ENCODE measurements around the gene TFR2. TPM values are rescaled to one million over a fixed set of nuclear protein-coding genes. Genes with fewer than 3 reads are reported as not detected.

The TFR2 gene
- total RNA-seq, 4 donors from 2014 or later = 0.17 to 0.32 TPM; not detected in 2

DNA sequence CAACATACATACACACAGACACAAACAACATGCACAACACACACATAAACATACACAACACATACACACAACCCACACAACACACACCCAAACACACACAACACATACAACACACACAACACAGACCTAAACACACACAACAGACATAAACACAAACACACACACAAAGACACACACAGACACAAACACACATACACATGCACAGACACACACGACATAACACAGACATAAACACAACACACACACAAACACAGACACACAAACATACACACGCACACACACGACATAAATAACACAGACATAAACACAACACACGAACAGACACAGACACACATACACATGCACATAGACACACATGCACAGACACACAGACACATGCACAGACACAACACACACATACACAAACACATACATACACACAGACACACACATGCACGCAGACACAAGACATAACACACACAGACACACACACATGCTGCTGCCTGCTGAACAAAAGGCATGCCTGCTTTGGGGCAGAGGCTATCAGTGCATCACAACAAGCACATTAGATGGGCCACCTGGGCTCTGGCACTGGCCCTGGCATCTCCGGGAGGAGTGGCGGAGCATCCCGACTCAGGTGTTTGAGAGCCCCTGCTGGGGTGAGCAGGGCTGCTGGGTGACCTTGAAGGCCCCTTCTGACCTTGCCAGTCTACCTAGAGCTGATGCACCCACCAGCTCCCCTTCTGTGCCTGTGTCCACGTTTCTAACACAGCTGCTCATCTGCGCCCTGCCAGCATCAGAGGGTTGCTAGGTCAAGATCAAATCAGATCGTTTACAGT, 60.7 kb downstream of the TFR2 start:
- Histone ChIP-seq H3K36me3 (peaks cover 57 to 72% (median 70%) of the 10 kb centered on the region in 4 donors), H3K4me3 (no peak overlapping the region), H3K9me3 (no peaks in the 10 kb centered on the region), H3K4me1 (peaks cover 30 to 44% (median 38%) of the 10 kb centered on the region in 4 donors), H3K27me3 (peaks cover 0 to 13% (median 0%) of the 10 kb centered on the region in 4 donors), H3K27ac (replicated peaks in 1 of 4) (no peak overlapping the region)
- DNase-seq (ENCODE audit: extremely low spot score) = no peak
- intact Hi-C loops (cut with DNase I) = no loop called here
- TF ChIP-seq POLR2A (IDR thresholded peaks at IDR 0.05; ENCODE audit: low read depth) (no peak), POLR2AphosphoS5 (IDR thresholded peaks at IDR 0.05) (no peak), CTCF (IDR thresholded peaks at IDR 0.05) (no peak), EP300 (IDR thresholded peaks at IDR 0.05) (no peak)
- WGBS = 82% methylated on average over 11 of the region's 11 CpGs

GRCh38 chr7:100578246-100579183, 62.8 kb downstream of the TFR2 start:
- Histone ChIP-seq H3K27ac (replicated peaks in 1 of 4) (no peak overlapping the region), H3K36me3 (peaks cover 68 to 94% (median 90%) of the 10 kb centered on the region in 4 donors), H3K9me3 (no peaks in the 10 kb centered on the region), H3K4me1 (peaks cover 10 to 23% (median 17%) of the 10 kb centered on the region in 4 donors), H3K4me3 (no peak overlapping the region), H3K27me3 (peaks cover 0 to 28% (median 0%) of the 10 kb centered on the region in 4 donors)
- intact Hi-C loops (cut with DNase I) = no loop called here
- DNase-seq (ENCODE audit: extremely low spot score) = no peak
- WGBS = 85% methylated on average over 19 of the region's 28 CpGs
- TF ChIP-seq EP300 (IDR thresholded peaks at IDR 0.05) = no peak
- TF ChIP-seq CTCF (IDR thresholded peaks at IDR 0.05) = no peak
- TF ChIP-seq POLR2AphosphoS5 (IDR thresholded peaks at IDR 0.05) = no peak
- TF ChIP-seq POLR2A (IDR thresholded peaks at IDR 0.05; ENCODE audit: low read depth) = no peak

GRCh38 chr7:100577507-100577906, 63.8 kb downstream of the TFR2 start:
- Histone ChIP-seq H3K27ac (replicated peaks in 1 of 4) (no peak overlapping the region), H3K4me1 (peaks cover 2 to 13% (median 7%) of the 10 kb centered on the region in 4 donors), H3K36me3 (peaks cover 68 to 95% (median 91%) of the 10 kb centered on the region in 4 donors), H3K27me3 (peaks cover 0 to 38% (median 0%) of the 10 kb centered on the region in 4 donors), H3K4me3 (no peak overlapping the region), H3K9me3 (no peaks in the 10 kb centered on the region)
- intact Hi-C loops (cut with DNase I) = no loop called here
- TF ChIP-seq EP300 (IDR thresholded peaks at IDR 0.05) (no peak), POLR2AphosphoS5 (IDR thresholded peaks at IDR 0.05) (no peak), POLR2A (IDR thresholded peaks at IDR 0.05; ENCODE audit: low read depth) (no peak), CTCF (IDR thresholded peaks at IDR 0.05) (no peak)
- WGBS = 94% methylated on average over 14 of the region's 14 CpGs
- DNase-seq (ENCODE audit: extremely low spot score) = no peak

GRCh38 chr7:100577103-100577502, 64.2 kb downstream of the TFR2 start:
- Histone ChIP-seq H3K27me3 (peaks cover 0 to 42% (median 0%) of the 10 kb centered on the region in 4 donors), H3K9me3 (no peaks in the 10 kb centered on the region), H3K27ac (replicated peaks in 1 of 4) (no peak overlapping the region), H3K4me3 (no peak overlapping the region), H3K36me3 (peaks cover 65 to 92% (median 87%) of the 10 kb centered on the region in 4 donors), H3K4me1 (peaks cover 0 to 9% (median 3%) of the 10 kb centered on the region in 4 donors)
- intact Hi-C loops (cut with DNase I) = no loop called here
- DNase-seq (ENCODE audit: extremely low spot score) = no peak
- TF ChIP-seq CTCF (IDR thresholded peaks at IDR 0.05) (no peak), POLR2AphosphoS5 (IDR thresholded peaks at IDR 0.05) (no peak), POLR2A (IDR thresholded peaks at IDR 0.05; ENCODE audit: low read depth) (no peak), EP300 (IDR thresholded peaks at IDR 0.05) (no peak)
- WGBS = 92% methylated on average over 19 of the region's 24 CpGs
